WTC11 (cell line): ENCODE results near the gene CPT1C. TPM values are rescaled to one million over a fixed set of nuclear protein-coding genes. Genes with fewer than 3 reads are reported as not detected.

Experiments
- ATAC-seq: fragments of 200-7000 bp; cut with Tn5 transposase; 2 replicates; pipeline ENCODE4 v1.10.0; 2021; ENCODE audit warnings: mild to moderate bottlenecking, moderate library complexity
- CTCF ChIA-PET: fragments of 300-600 bp; sonication (Branson Sonifier 250); formaldehyde crosslinking; loops from one replicate; lab custom pipeline; 2021; ENCODE audit warnings: antibody characterized with exemption; lab: Charles Lee
- POLR2A ChIA-PET: fragments of 350-600 bp; sonication (Branson Sonifier 250); formaldehyde crosslinking; loops from one replicate; lab custom pipeline; 2021; ENCODE audit warnings: antibody characterized with exemption; lab: Charles Lee
- DNase-seq: peaks from one replicate; pipeline ENCODE4 v3.0.0; 2021; ENCODE audit warnings: low spot score
- H3K27ac Mint-ChIP-seq: 2 replicates; pipeline ENCODE4 v1.8.0; 2021; ENCODE audit warnings: mixed read lengths
- H3K27me3 Mint-ChIP-seq: 2 replicates; pipeline ENCODE4 v1.8.0; 2021; ENCODE audit warnings: low read depth, mild to moderate bottlenecking, moderate library complexity, mixed read lengths
- H3K36me3 Mint-ChIP-seq: 2 replicates; pipeline ENCODE4 v1.8.0; 2021; ENCODE audit warnings: mixed read lengths
- H3K4me1 Mint-ChIP-seq: 2 replicates; pipeline ENCODE4 v1.8.0; 2022; ENCODE audit warnings: mixed read lengths
- H3K4me3 Mint-ChIP-seq: 2 replicates; pipeline ENCODE4 v1.8.0; 2021; ENCODE audit warnings: mild to moderate bottlenecking, moderate library complexity, mixed read lengths
- H3K9me3 Mint-ChIP-seq: 2 replicates; pipeline ENCODE4 v1.8.0; 2021; ENCODE audit warnings: mixed read lengths
- ARID4B ChIP-seq: sonication (generic); formaldehyde crosslinking; IDR thresholded peaks from 2 replicates; pipeline ENCODE4 v1.8.0; 2023; ENCODE audit warnings: missing genetic modification reagents, mild to moderate bottlenecking, borderline replicate concordance
- E2F1 ChIP-seq: sonication (generic); formaldehyde crosslinking; IDR thresholded peaks from 2 replicates; pipeline ENCODE4 v1.8.0; 2022; ENCODE audit warnings: mild to moderate bottlenecking, missing genetic modification reagents
- GRHL2 ChIP-seq: fragments of 250-450 bp; sonication (Bioruptor Pico); IDR thresholded peaks from 2 replicates; pipeline ENCODE4 v1.8.0; 2022; ENCODE audit warnings: mild to moderate bottlenecking, moderate library complexity; ENCODE audit not compliant: insufficient replicate concordance, severe bottlenecking
- HMGA2 ChIP-seq: fragments of 250-450 bp; sonication (Bioruptor Pico); IDR thresholded peaks from 2 replicates; pipeline ENCODE4 v1.4.0; 2021; ENCODE audit warnings: mild to moderate bottlenecking, moderate library complexity
- MAX ChIP-seq: sonication (generic); formaldehyde crosslinking; IDR thresholded peaks from 2 replicates; pipeline ENCODE4 v1.8.0; 2022; ENCODE audit warnings: mild to moderate bottlenecking, missing genetic modification reagents
- NR2C2 ChIP-seq: sonication (generic); formaldehyde crosslinking; IDR thresholded peaks from 2 replicates; pipeline ENCODE4 v1.8.0; 2022; ENCODE audit warnings: mild to moderate bottlenecking, missing genetic modification reagents
- OVOL2 ChIP-seq: fragments of 250-450 bp; sonication (Bioruptor Pico); IDR thresholded peaks from 2 replicates; pipeline ENCODE4 v1.9.0; 2021; ENCODE audit warnings: mild to moderate bottlenecking, borderline replicate concordance
- SMAD3 ChIP-seq: sonication (generic); formaldehyde crosslinking; IDR thresholded peaks from 2 replicates; pipeline ENCODE4 v1.8.0; 2022; ENCODE audit warnings: missing genetic modification reagents, mild to moderate bottlenecking, borderline replicate concordance
- TEAD1 ChIP-seq: sonication (generic); formaldehyde crosslinking; IDR thresholded peaks from 2 replicates; pipeline ENCODE4 v1.8.0; 2022; ENCODE audit warnings: mild to moderate bottlenecking, missing genetic modification reagents
- total RNA-seq: library from RNA; stranded (reverse); gene quantifications from 3 replicates; pipeline ENCODE4 v1.2.3, GENCODE V29; 2021
- TF ChIP-seq, protein P1 (sequence below): sonication (generic); formaldehyde crosslinking; IDR thresholded peaks from 2 replicates; pipeline ENCODE4 v1.8.1; 2022; ENCODE audit warnings: mild to moderate bottlenecking, moderate library complexity, missing genetic modification reagents
- TF ChIP-seq, protein P2 (sequence below): sonication (generic); formaldehyde crosslinking; IDR thresholded peaks from 2 replicates; pipeline ENCODE4 v1.8.1; 2023; ENCODE audit warnings: mild to moderate bottlenecking, missing genetic modification reagents
- TF ChIP-seq, protein P3 (sequence below): sonication (generic); formaldehyde crosslinking; IDR thresholded peaks from 2 replicates; pipeline ENCODE4 v1.8.1; 2023; ENCODE audit warnings: mild to moderate bottlenecking, moderate library complexity, missing genetic modification reagents
- TF ChIP-seq, protein P4 (sequence below): fragments of 250-450 bp; sonication (Bioruptor Pico); IDR thresholded peaks from 2 replicates; pipeline ENCODE4 v1.9.0; 2021; ENCODE audit warnings: mild to moderate bottlenecking

Gene CPT1C
- total RNA-seq, 1 experiment from 2014 or later: 74.6 TPM

DNA sequence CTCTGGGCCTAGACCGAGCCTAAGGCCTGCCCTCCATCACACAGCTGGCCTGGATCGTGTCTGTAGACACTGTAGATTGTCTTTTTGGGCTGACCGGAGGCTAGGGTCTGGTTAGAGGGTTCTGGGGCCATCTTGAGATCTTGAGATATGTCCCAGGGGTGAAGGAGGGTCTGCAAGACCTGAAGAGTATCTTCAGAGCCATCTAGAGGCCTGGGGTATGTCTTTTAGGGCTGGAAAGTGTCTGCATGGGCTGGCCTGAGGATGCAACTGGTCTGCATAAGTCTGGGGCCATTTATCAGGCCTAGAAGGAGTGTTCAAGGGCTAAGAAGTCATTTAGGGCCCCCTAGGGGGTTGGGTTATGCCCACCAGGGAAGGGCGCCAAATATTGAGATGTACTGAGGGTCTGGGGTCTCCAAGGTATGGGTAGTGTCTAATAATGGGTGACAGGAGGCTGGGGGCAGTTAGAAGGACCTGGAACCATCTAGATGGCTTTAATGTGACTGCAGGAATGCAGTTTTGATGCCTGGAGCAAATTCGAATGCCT, 48.4 kb upstream of the CPT1C start:
- H3K4me3 Mint-ChIP-seq: peak overlapping the region; percentile 99
- TF ChIP-seq TEAD1: no peak
- no peak for TF ChIP-seq OVOL2
- no peak for TF ChIP-seq GRHL2 (CRISPR knock-in tag)
- 0 out of 2 replicates have a peak, but pooled peaks have one; percentile 12 for TF ChIP-seq HMGA2
- no peak for TF ChIP-seq SMAD3
- TF ChIP-seq, protein P1, sequence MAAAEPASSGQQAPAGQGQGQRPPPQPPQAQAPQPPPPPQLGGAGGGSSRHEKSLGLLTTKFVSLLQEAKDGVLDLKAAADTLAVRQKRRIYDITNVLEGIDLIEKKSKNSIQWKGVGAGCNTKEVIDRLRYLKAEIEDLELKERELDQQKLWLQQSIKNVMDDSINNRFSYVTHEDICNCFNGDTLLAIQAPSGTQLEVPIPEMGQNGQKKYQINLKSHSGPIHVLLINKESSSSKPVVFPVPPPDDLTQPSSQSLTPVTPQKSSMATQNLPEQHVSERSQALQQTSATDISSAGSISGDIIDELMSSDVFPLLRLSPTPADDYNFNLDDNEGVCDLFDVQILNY (CRISPR knock-in tag): no peak
- H3K36me3 Mint-ChIP-seq: peaks cover 14% of the 10 kb centered on the region

GRCh38 chr19:49643466-49643865, 47.5 kb upstream of the CPT1C start:
- Mint-ChIP-seq H3K27me3 (peaks cover 13% of the 10 kb centered on the region), H3K36me3 (peaks cover 14% of the 10 kb centered on the region), H3K27ac (peak overlapping the region; percentile 97), H3K4me1 (peaks cover 43% of the 10 kb centered on the region), H3K9me3 (no peaks in the 10 kb centered on the region), H3K4me3 (peak overlapping the region; percentile 99)
- DNase-seq: no peak
- no peak for TF ChIP-seq NR2C2 (CRISPR knock-in tag)
- TF ChIP-seq, protein P2, sequence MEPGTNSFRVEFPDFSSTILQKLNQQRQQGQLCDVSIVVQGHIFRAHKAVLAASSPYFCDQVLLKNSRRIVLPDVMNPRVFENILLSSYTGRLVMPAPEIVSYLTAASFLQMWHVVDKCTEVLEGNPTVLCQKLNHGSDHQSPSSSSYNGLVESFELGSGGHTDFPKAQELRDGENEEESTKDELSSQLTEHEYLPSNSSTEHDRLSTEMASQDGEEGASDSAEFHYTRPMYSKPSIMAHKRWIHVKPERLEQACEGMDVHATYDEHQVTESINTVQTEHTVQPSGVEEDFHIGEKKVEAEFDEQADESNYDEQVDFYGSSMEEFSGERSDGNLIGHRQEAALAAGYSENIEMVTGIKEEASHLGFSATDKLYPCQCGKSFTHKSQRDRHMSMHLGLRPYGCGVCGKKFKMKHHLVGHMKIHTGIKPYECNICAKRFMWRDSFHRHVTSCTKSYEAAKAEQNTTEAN (CRISPR knock-in tag): no peak
- TF ChIP-seq MAX (CRISPR knock-in tag): no peak
- TF ChIP-seq, protein P3, sequence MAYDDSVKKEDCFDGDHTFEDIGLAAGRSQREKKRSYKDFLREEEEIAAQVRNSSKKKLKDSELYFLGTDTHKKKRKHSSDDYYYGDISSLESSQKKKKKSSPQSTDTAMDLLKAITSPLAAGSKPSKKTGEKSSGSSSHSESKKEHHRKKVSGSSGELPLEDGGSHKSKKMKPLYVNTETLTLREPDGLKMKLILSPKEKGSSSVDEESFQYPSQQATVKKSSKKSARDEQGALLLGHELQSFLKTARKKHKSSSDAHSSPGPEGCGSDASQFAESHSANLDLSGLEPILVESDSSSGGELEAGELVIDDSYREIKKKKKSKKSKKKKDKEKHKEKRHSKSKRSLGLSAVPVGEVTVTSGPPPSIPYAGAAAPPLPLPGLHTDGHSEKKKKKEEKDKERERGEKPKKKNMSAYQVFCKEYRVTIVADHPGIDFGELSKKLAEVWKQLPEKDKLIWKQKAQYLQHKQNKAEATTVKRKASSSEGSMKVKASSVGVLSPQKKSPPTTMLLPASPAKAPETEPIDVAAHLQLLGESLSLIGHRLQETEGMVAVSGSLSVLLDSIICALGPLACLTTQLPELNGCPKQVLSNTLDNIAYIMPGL (CRISPR knock-in tag): no peak
- TF ChIP-seq E2F1 (CRISPR knock-in tag): no peak
- TF ChIP-seq ARID4B (CRISPR knock-in tag): no peak
- TF ChIP-seq, protein P4, sequence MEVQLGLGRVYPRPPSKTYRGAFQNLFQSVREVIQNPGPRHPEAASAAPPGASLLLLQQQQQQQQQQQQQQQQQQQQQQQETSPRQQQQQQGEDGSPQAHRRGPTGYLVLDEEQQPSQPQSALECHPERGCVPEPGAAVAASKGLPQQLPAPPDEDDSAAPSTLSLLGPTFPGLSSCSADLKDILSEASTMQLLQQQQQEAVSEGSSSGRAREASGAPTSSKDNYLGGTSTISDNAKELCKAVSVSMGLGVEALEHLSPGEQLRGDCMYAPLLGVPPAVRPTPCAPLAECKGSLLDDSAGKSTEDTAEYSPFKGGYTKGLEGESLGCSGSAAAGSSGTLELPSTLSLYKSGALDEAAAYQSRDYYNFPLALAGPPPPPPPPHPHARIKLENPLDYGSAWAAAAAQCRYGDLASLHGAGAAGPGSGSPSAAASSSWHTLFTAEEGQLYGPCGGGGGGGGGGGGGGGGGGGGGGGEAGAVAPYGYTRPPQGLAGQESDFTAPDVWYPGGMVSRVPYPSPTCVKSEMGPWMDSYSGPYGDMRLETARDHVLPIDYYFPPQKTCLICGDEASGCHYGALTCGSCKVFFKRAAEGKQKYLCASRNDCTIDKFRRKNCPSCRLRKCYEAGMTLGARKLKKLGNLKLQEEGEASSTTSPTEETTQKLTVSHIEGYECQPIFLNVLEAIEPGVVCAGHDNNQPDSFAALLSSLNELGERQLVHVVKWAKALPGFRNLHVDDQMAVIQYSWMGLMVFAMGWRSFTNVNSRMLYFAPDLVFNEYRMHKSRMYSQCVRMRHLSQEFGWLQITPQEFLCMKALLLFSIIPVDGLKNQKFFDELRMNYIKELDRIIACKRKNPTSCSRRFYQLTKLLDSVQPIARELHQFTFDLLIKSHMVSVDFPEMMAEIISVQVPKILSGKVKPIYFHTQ: no peak
- POLR2A ChIA-PET: interaction anchor here (0.5 kb wide), 1 partner anchor 27 kb away, joined by 3 read pairs; no protein-coding TSS in a partner anchor
- ATAC-seq: no peak
- CTCF ChIA-PET: interaction anchor here (0.9 to 4.7 kb wide), 3 partner anchors 13 to 31 kb away, joined by 3 to 108 read pairs (median 11); partner anchors contain the start of genes BCL2L12, IRF3 and PRMT1

More for the DNA sequence above, 48.4 kb upstream of the CPT1C start:
- ChIA-PET POLR2A (interaction anchor here (1.0 to 1.6 kb wide), 7 partner anchors 15 to 57 kb away, joined by 3 to 11 read pairs (median 3); partner anchors contain the start of gene PRMT1), CTCF (interaction anchor here (0.6 to 4.7 kb wide), 7 partner anchors 22 to 136 kb away, joined by 3 to 108 read pairs (median 6); partner anchors contain the start of genes BCL2L12, IRF3 and PRMT1)
- H3K4me1 Mint-ChIP-seq: peaks cover 50% of the 10 kb centered on the region
- DNase-seq (no peak), ATAC-seq (no peak)
- peaks cover 17% of the 10 kb centered on the region for H3K27me3 Mint-ChIP-seq
- H3K9me3 Mint-ChIP-seq: no peaks in the 10 kb centered on the region
- peak overlapping the region; percentile 97 for H3K27ac Mint-ChIP-seq
